ENCODE measurements around the gene ADCYAP1R1.

GRCh38 chr7:31078363-31078990 is 26.4 kb downstream of the ADCYAP1R1 start:
- TF ChIP-seq POLR2A (IDR thresholded peaks at IDR 0.05) (no peak), CTCF (IDR thresholded peaks at IDR 0.05) (no peak), POLR2AphosphoS5 (IDR thresholded peaks at IDR 0.05; ENCODE audit: insufficient read depth in 1 of 2, low read depth in 1 of 2) (no peak)
